Kidney (tissue), 14 donors: ENCODE data around the gene DNAH5. TPM values are rescaled to one million over a fixed set of nuclear protein-coding genes. Genes with fewer than 3 reads are reported as not detected.
"Not testable (repeated sequence)": the region's sequence is repeated elsewhere in the genome, so short reads cannot be mapped to it uniquely, and the experiment has no call there.

Experiments used
- DNase-seq, 5 donors: peaks; one replicate each; pipeline ENCODE4 v3.0.0-alpha.2; 2013 to 2020
- FAIRE-seq: peaks from 2 replicates; lab custom pipeline; 2012; peaks lifted over from hg19 to GRCh38; lab: Jason Lieb, UNC
- H3K27ac ChIP-seq, 2 donors: one replicate each; pipeline ENCODE4 v1.7.0; 2013; ENCODE audit warnings: low read depth in 2 of 2, low read length in 2 of 2, inconsistent platforms in 1 of 2
- H3K27me3 ChIP-seq: one replicate; pipeline ENCODE4 v1.7.1; 2013; ENCODE audit warnings: low read length, inconsistent platforms; ENCODE audit not compliant: control insufficient read depth, insufficient read depth
- H3K36me3 ChIP-seq, 3 donors: one replicate each; pipeline versions ENCODE4 v1.7.0 to v1.7.1; 2013; ENCODE audit warnings: low read length in 3 of 3, control low read depth in 1 of 3, inconsistent platforms in 1 of 3; ENCODE audit not compliant: insufficient read depth in 3 of 3, control insufficient read depth in 2 of 3
- H3K4me1 ChIP-seq, 3 donors: one replicate each; pipeline versions ENCODE4 v1.7.0 to v1.7.1; 2013; ENCODE audit warnings: low read length in 3 of 3, inconsistent platforms in 1 of 3, low read depth in 1 of 3; ENCODE audit not compliant: control insufficient read depth in 2 of 3, insufficient read depth in 2 of 3
- H3K4me3 ChIP-seq, 3 donors: one replicate each; pipeline versions ENCODE4 v1.7.0 to v1.8.1; 2013; ENCODE audit warnings: low read length in 3 of 3, control low read depth in 1 of 3, inconsistent platforms in 1 of 3
- H3K9ac ChIP-seq, 3 donors: one replicate each; pipeline versions ENCODE4 v1.7.0 to v1.7.1; 2013; ENCODE audit warnings: low read length in 3 of 3, control low read depth in 1 of 3, inconsistent platforms in 1 of 3
- H3K9me3 ChIP-seq, 3 donors: one replicate each; pipeline versions ENCODE4 v1.7.0 to v1.7.1; 2013; ENCODE audit warnings: low read length in 3 of 3, control low read depth in 1 of 3, inconsistent platforms in 1 of 3; ENCODE audit not compliant: control insufficient read depth in 2 of 3, insufficient read depth in 1 of 3
- CTCF ChIP-seq: IDR thresholded peaks from 3 replicates; pipeline ENCODE4 v1.5.1; 2012; ENCODE audit warnings: mild to moderate bottlenecking, moderate library complexity, borderline replicate concordance; ENCODE audit not compliant: insufficient read depth; ENCODE audit errors: extremely low read depth
- intact Hi-C: fragments of 100-400 bp; cut with DNase I; formaldehyde crosslinking; loops from one replicate; pipeline ENCODE4 v1.11.1; 2022
- polyA plus RNA-seq: library from polyadenylated mRNA; stranded (reverse); fragments of 350-450 nt; fragmentation: Illumina TruSeq; extraction: RNeasy Lipid Tissue Mini Kit (QIAGEN cat#74804); gene quantifications from one replicate; pipeline ENCODE4 v1.2.3, GENCODE V29; 2014; ENCODE audit warnings: low read depth, low replicate concordance; ENCODE audit not compliant: insufficient read depth
- total RNA-seq: library from RNA; stranded (reverse); fragmentation: NEBNext Ultra II Directional; extraction: Animal tissue kit (Norgen Biotek cat#: 25700); gene quantifications from one replicate; pipeline ENCODE4 v1.2.1, GENCODE V29; 2021
- donor health status: control.
- donor health status: control.
- donor health status: control.
- donor health status: control.
- donor health status: control.
- donor health status: DM: yes; HTN: yes; CAD: no.
- donor health status: Normal renal cell carcinoma (clear cell type).

Gene DNAH5
- total and polyA plus RNA-seq, 2 donors from 2014 or later: 0.49 to 16.4 TPM

GRCh38 chr5:13814301-13814700 is 130.2 kb downstream of the DNAH5 start:
- Histone ChIP-seq H3K4me3 (no peak overlapping the region), H3K9ac (no peak overlapping the region), H3K36me3 (no peaks in the 10 kb centered on the region), H3K27ac (no peak overlapping the region), H3K4me1 (no peaks in the 10 kb centered on the region), H3K27me3 (no peaks in the 10 kb centered on the region), H3K9me3 (no peaks in the 10 kb centered on the region)
- no peak for TF ChIP-seq CTCF
- no peak for FAIRE-seq
- intact Hi-C loops: no loop called here
- no peak for DNase-seq

- Histone ChIP-seq H3K4me3 (no peak overlapping the region), H3K9me3 (peaks cover 0 to 2% (median 0%) of the 10 kb centered on the region in 3 donors), H3K36me3 (no peaks in the 10 kb centered on the region), H3K9ac (no peak overlapping the region), H3K27me3 (no peaks in the 10 kb centered on the region), H3K4me1 (no peaks in the 10 kb centered on the region), H3K27ac (no peak overlapping the region)
- DNase-seq (no peak), FAIRE-seq (no peak)
- no peak for TF ChIP-seq CTCF
- intact Hi-C loops: no loop called here
Observed at GRCh38 chr5:13809921-13810320, 134.6 kb downstream of the DNAH5 start.

- FAIRE-seq: no peak
- no peak for TF ChIP-seq CTCF
- intact Hi-C loops: no loop called here
Observed at GRCh38 chr5:13804336-13804735, 140.2 kb downstream of the DNAH5 start.

GRCh38 chr5:13798569-13798968 is 145.9 kb downstream of the DNAH5 start:
- H3K4me1 ChIP-seq, H3K9me3 ChIP-seq, H3K27me3 ChIP-seq, H3K4me3 ChIP-seq, FAIRE-seq, intact Hi-C loops, DNase-seq, H3K9ac ChIP-seq, H3K27ac ChIP-seq, H3K36me3 ChIP-seq: not testable (repeated sequence)

More at GRCh38 chr5:13804336-13804735, 140.2 kb downstream of the DNAH5 start:
- Histone ChIP-seq H3K36me3 (no peaks in the 10 kb centered on the region), H3K4me1 (no peaks in the 10 kb centered on the region), H3K27me3 (no peaks in the 10 kb centered on the region), H3K9me3 (peaks cover 0 to 2% (median 0%) of the 10 kb centered on the region in 3 donors), H3K4me3 (no peak overlapping the region), H3K27ac (no peak overlapping the region), H3K9ac (no peak overlapping the region)
- DNase-seq: no peak
